NOMO-1 treated with DMSO at 0.1 percent for 48 hours (cell line): ENCODE data around the gene TRIM73.
"Not testable (repeated sequence)": the region's sequence is repeated elsewhere in the genome, so short reads cannot be mapped to it uniquely, and the experiment has no call there.

Experiments
- DNase-seq: peaks from one replicate; lab custom pipeline; 2025; ENCODE audit not compliant: unreplicated experiment; lab: John Stamatoyannopoulos, UW

The TRIM73 gene

DNA sequence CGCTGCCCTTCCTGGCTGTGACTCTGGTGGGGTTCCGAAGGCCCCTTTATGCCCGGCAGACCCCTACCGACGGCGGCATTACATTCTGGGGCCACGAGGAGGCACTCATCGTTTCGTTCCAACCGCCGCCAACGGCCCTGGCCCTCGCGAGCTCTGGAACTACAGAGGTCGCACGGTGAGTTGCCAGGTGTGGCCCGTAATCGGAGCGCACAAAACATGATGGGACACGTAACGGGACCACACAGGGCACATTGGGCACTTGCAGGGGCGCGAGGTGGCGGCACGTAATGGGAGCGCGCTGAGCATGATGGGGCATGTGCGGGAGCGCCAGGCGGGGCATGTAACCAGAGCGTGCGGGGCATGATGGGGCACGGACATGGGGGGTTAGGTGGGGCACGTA is at the start of gene TRIM73:
TRIM73 (plus strand) TSS at position 301 of the 400 bp plus-strand sequence. CDS start 3,305 bp downstream, outside the sequence.
- DNase-seq = not testable (repeated sequence)

- not testable (repeated sequence) for DNase-seq
These were observed 36.5 kb upstream of the TRIM73 start for GRCh38 chr7:75358671-75359541.

GRCh38 chr7:75359542-75359848 is 35.9 kb upstream of the TRIM73 start:
- DNase-seq = not testable (repeated sequence)

DNA sequence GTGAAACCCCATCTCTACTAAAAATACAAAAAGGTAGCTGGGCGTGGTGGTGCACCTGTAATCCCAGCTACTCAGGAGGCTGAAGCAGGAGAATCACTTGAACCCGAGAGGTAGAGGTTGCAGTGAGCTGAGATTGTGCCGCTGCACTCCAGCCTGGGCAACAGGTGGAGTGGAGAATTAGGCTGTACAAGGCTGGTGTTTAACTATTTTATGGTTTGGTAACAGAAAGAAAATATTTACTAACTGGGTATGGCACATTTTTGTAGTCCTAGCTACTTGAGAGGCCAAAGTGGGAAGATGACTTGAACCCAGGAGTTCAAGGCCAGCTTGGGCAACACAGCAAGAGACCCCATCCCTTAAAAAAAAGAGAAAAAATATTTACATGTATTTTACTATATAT is 31.4 kb upstream of the TRIM73 start:
- not testable (repeated sequence) for DNase-seq

GRCh38 chr7:75366643-75367042 is 28.8 kb upstream of the TRIM73 start:
- DNase-seq = not testable (repeated sequence)

- DNase-seq = not testable (repeated sequence)
These were observed 28.1 kb upstream of the TRIM73 start for GRCh38 chr7:75367313-75367712.

GRCh38 chr7:75374144-75374518 is 21.3 kb upstream of the TRIM73 start:
- DNase-seq = not testable (repeated sequence)

DNA sequence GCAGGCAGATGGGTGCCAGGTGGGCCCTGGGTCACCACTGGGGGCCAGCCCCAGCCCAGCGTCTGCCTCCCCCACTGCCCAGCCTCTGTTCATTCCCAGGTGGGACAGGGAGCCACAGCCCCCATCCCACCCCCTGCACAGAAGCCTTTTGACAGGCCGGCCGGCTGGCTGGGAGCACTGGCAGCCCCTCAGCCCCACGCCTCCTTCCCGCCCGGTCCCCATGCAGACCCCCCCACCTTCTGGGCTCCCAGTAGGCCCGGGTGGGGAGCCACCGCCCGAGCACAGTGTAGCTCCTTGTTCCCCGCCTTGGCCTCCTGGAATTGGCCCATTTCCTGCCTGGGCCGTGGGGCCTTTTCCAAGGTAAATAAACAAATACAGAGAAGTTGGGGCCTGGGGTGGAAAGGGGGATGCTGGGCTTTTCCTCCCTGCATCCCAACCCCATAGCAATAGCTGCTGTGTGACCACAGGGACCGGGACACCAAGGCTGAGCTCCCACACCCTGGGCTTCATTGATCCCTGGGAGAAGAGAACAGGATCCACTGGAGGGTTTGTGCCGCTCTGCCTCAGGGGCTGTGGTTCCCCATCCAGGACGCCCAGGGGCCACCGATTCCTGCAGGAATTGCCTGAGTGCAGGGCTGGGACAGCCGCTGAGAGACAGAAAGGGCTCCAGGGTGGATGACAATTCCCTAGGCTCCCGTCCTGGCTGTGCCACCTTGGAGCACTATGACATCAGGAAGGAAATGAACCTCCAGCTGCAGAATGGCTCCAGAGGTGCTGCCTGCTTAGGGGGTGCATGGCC is 20.7 kb upstream of the TRIM73 start:
- not testable (repeated sequence) for DNase-seq

DNA sequence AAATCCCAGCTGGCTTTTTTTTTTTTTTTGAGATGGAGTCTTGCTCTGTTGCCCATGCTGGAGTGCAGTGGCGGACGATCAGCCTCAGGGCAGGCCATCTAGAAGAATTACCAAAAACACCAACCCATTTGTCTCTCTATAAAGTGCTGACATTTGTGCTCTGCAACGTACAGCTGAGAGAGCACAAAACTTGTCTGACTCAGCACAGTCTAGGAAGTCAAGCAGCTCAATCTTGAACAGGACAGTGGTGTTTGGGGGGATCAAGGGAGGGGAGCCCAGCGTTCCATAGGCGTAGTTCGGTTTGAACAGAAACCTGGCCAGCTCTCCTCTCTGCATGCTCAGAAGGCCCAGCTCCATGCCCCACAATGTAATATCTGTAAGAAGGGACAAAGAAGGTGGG is 2.2 kb upstream of the TRIM73 start:
- not testable (repeated sequence) for DNase-seq

DNA sequence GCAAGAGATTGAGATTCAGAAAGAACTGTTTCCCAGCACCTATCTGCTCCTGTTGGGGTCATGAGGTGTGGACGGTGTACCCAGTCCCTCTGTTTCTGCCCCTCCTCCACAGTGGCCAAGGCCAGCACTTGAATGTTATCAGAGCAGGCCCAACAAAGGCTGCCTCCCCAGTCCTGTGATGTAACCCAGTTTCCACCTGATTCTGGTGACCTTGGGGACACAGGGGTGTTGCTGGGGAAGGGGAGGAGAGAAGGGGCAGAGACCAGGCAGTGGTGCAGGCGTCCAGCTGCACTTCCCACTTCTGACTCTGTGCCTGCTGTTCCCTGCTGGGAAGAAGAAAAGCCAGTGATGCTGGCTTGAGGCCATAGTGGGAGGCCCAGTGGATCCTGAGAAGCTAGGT is 2.4 kb downstream of the TRIM73 start:
- DNase-seq = not testable (repeated sequence)

GRCh38 chr7:75398771-75399700 is 3.6 kb downstream of the TRIM73 start:
- not testable (repeated sequence) for DNase-seq

DNA sequence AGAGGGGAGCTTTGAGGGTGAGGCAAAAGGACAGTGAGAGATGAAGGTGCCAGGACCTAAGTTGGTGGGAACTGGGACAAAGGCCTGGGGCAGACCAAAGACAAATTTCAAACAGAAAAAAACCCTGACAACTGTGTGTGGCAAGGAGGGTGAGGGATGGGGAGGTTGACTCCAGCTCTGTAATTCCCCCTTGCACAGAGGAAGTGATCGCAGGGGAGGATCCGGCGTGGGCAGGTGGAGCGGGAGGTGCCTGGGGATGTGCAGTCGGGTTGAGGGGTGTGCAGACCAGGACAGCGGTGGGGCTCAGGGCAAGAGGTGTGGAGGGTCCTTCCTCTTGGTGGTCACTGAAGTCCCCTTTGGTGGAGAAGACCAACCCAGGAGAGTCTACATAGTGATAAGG is 5.1 kb downstream of the TRIM73 start:
- DNase-seq = not testable (repeated sequence)

- DNase-seq = not testable (repeated sequence)
These were observed 8.3 kb downstream of the TRIM73 start for GRCh38 chr7:75403455-75404443.

GRCh38 chr7:75404663-75405062 is 9.2 kb downstream of the TRIM73 start:
- DNase-seq = not testable (repeated sequence)

- not testable (repeated sequence) for DNase-seq
These were observed 14.7 kb downstream of the TRIM73 start for GRCh38 chr7:75409880-75410822.

- not testable (repeated sequence) for DNase-seq
These were observed 15.4 kb downstream of the TRIM73 start for GRCh38 chr7:75410823-75411173.

DNA sequence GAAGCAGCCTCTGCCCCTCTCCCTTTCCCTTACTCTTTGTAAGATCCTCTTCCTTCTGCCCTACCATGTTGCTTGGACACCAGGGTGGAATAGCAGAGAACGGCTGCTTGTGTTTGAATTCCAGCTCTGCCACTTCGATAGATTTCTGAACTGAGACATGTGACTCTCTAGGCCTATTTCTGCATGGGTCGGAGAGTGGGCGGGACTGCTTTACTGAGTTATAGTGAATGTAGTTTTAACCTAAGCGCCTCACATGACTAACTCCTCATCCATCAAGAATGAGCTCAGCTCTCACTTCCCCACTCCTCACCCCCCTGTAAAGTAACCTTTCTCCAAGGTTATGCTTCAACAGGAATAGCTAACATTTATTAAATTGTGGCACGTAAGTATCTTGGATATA is 18.8 kb downstream of the TRIM73 start:
- DNase-seq = not testable (repeated sequence)

DNA sequence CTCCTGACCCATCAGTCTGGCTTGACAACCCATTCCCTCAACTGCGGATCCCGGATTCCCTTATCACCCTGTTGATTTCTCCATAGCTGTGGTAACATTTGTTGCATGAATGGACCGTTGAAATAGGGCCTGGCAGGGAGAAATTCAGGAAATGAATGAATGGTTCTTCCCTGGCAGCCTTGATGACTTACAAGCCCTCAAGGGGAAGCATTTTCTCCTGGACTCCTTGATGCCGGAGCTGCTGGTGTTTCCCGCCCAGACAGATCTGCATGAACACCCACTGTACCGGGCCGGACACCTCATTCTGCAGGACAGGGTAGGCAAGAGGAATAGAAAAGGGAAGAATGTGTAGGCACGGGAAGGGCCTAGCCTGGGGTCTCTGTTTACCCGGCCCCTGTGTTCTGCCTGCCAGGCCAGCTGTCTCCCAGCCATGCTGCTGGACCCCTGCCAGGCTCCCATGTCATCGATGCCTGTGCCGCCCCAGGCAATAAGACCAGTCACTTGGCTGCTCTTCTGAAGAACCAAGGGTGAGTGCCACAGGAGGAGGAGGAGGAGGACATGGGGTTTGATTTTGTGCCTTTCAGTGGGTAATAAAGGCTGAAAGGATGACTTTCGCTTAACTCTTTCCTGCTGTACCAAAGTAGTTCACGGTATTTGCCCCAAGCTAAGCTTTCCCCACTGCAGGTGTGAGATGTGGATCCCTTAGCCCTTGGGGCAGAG is 19.4 kb downstream of the TRIM73 start:
- DNase-seq = not testable (repeated sequence)
